Measurements from ENCODE around the gene SLC34A2.

The SLC34A2 gene

DNA sequence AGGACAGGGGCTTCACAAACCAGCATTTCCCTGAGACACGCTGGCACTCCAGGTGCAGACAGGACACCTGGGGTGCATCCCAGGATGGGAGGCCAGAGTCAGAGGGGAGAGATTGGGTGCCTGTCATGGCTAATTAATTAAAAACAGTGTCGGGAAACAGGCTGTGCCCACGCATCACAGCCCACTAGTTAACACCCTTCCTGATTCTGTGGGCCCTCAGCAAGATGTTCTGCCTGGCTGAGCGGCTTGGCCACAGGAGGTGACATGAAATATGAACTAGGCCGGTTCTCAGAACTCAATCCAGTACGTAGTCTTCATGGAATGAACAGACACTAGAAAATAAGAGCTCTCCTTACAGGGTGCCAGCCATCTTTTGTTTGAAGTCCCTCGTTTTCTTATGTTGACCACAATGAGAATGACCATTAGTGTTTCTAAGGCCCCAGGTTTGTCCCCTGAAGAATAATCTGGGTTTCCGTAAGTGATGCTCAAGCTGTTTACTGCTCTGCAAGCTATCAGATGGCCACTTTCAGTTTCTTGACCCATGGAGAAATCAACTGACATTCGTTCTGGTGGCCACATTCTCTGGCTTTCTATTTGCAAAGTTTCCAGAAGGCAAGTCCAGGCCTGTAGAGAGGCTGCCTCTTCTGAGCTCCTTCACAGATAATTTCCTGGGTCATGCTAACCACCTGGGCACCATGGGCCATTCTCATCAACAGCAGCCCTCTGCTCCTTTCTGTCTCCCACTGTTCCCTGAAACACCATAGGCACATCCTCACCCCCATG lies 72.3 kb downstream of the SLC34A2 start:
- DNase-seq, result no peak
